ENCODE data around the gene FBXO15.

DNA sequence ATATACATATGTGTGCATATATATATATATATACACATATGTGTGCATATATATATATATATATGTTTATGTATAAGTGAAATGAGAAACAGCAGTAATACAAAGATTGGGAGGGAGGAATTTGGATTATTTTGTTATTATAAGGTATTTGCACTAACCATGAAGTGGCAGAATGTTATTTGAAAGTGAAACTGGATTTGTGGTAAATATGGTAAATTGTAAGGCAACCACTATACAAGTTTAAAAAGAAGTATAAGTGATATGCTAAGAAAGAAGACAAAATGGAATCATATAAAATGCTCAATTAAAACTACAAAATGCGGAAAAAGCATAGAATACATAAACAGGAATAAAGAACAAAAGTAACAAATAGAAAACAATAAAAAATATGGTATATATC, 37.5 kb downstream of the FBXO15 start:
- TF ChIP-seq, protein P1, sequence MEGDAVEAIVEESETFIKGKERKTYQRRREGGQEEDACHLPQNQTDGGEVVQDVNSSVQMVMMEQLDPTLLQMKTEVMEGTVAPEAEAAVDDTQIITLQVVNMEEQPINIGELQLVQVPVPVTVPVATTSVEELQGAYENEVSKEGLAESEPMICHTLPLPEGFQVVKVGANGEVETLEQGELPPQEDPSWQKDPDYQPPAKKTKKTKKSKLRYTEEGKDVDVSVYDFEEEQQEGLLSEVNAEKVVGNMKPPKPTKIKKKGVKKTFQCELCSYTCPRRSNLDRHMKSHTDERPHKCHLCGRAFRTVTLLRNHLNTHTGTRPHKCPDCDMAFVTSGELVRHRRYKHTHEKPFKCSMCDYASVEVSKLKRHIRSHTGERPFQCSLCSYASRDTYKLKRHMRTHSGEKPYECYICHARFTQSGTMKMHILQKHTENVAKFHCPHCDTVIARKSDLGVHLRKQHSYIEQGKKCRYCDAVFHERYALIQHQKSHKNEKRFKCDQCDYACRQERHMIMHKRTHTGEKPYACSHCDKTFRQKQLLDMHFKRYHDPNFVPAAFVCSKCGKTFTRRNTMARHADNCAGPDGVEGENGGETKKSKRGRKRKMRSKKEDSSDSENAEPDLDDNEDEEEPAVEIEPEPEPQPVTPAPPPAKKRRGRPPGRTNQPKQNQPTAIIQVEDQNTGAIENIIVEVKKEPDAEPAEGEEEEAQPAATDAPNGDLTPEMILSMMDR (tag by site-specific recombination; IDR thresholded peaks at IDR 0.05), result no peak
- TF ChIP-seq ZNF792 (tag by site-specific recombination; IDR thresholded peaks at IDR 0.05) (no peak), GFI1B (tag by site-specific recombination; IDR thresholded peaks at IDR 0.05) (no peak), TCF7L2 (IDR thresholded peaks at IDR 0.05; ENCODE audit: borderline replicate concordance, low read depth, low read length) (no peak)

Data from HEK293 (cell line).